GM23248 (cell line): ENCODE data around the gene LRMDA. TPM values are rescaled to one million over a fixed set of nuclear protein-coding genes. Genes with fewer than 3 reads are reported as not detected.

Experiments used
- DNase-seq: peaks from one replicate; pipeline ENCODE4 v3.0.0-alpha.2; 2015
- H2AFZ ChIP-seq: fragments of 200-600 bp; sonication (generic); 2 replicates; pipeline ENCODE4 v1.6.1; 2016; ENCODE audit warnings: antibody characterized with exemption
- H3F3A ChIP-seq: fragments of 200-600 bp; sonication (generic); 2 replicates; pipeline ENCODE4 v1.6.1; 2016; ENCODE audit warnings: mild to moderate bottlenecking, antibody characterized with exemption, mixed run types; ENCODE audit not compliant: insufficient read depth
- H3K27ac ChIP-seq: fragments of 200-600 bp; sonication (generic); 2 replicates; pipeline ENCODE4 v1.5.1; 2016; ENCODE audit warnings: mild to moderate bottlenecking
- H3K27me3 ChIP-seq: fragments of 200-600 bp; sonication (generic); replicated peaks from 2 replicates; pipeline ENCODE4 v1.6.1; 2016; ENCODE audit warnings: mild to moderate bottlenecking; ENCODE audit not compliant: insufficient read depth
- H3K36me3 ChIP-seq: fragments of 200-600 bp; sonication (generic); 2 replicates; pipeline ENCODE4 v1.6.1; 2016; ENCODE audit warnings: low read depth, mild to moderate bottlenecking
- H3K4me1 ChIP-seq: fragments of 200-600 bp; sonication (generic); 2 replicates; pipeline ENCODE4 v1.6.1; 2016; ENCODE audit warnings: mild to moderate bottlenecking; ENCODE audit not compliant: insufficient read depth
- H3K4me2 ChIP-seq: fragments of 200-600 bp; sonication (generic); one replicate; pipeline ENCODE4 v1.6.1; 2016; ENCODE audit warnings: mild to moderate bottlenecking; ENCODE audit not compliant: unreplicated experiment
- H3K4me3 ChIP-seq: fragments of 200-600 bp; sonication (generic); 2 replicates; pipeline ENCODE4 v1.5.1; 2016; ENCODE audit warnings: mild to moderate bottlenecking
- H3K79me2 ChIP-seq: fragments of 200-600 bp; sonication (generic); 2 replicates; pipeline ENCODE4 v1.6.1; 2016; ENCODE audit warnings: mild to moderate bottlenecking; ENCODE audit not compliant: insufficient read depth
- H3K9ac ChIP-seq: fragments of 200-600 bp; sonication (generic); 2 replicates; pipeline ENCODE4 v1.6.1; 2016; ENCODE audit warnings: mild to moderate bottlenecking
- H3K9me2 ChIP-seq: fragments of 200-600 bp; sonication (generic); 2 replicates; pipeline ENCODE4 v1.6.1; 2016; ENCODE audit warnings: mixed run types, mild to moderate bottlenecking, moderate library complexity; ENCODE audit not compliant: insufficient read depth
- H3K9me3 ChIP-seq: fragments of 200-600 bp; sonication (generic); one replicate; pipeline ENCODE4 v1.6.1; 2017; ENCODE audit warnings: low read depth
- H4K20me1 ChIP-seq: fragments of 200-600 bp; sonication (generic); 2 replicates; pipeline ENCODE4 v1.6.0; 2016; ENCODE audit not compliant: insufficient read depth
- EZH2 ChIP-seq: fragments of 200-600 bp; sonication (generic); IDR thresholded peaks from 2 replicates; pipeline ENCODE4 v1.6.1; 2018; ENCODE audit warnings: antibody characterized with exemption, mild to moderate bottlenecking; ENCODE audit not compliant: insufficient read depth, poor library complexity, severe bottlenecking
- EZH2phosphoT487 ChIP-seq: fragments of 200-600 bp; sonication (generic); IDR thresholded peaks from 2 replicates; pipeline ENCODE4 v1.6.1; 2018; ENCODE audit warnings: antibody characterized with exemption, moderate library complexity, mild to moderate bottlenecking, low read depth; ENCODE audit not compliant: insufficient read depth
- WGBS, 2 experiments: methylation state at CpG; one replicate each; pipeline ENCODE4 v1.1.6; 2015 to 2017; ENCODE audit warnings: low lambda C conversion rate in 2 of 2, low coverage in 1 of 2; ENCODE audit errors: missing lambda C conversion rate in 2 of 2; 5-methylcytosine and 5-hydroxymethylcytosine counted together
- in situ Hi-C: fragments of 300-500 bp; cut with MboI; formaldehyde crosslinking; loops from 2 replicates; pipeline ENCODE4 v1.15.0; 2020
- polyA plus RNA-seq: library from polyadenylated mRNA; unstranded; fragments of >200 nt; fragmentation: Nextera tagmentation; extraction: Ambion mirVana; gene quantifications from 2 replicates; pipeline ENCODE4 v1.2.1, GENCODE V29; 2016
- total RNA-seq: library from RNA; depleted of rRNA; stranded (reverse); fragments of >200 nt; shearing (Covaris generic); gene quantifications from 2 replicates; pipeline ENCODE4 v1.2.3, GENCODE V29; 2014

The LRMDA gene
- total and polyA plus RNA-seq, 2 experiments from 2014 or later = 2.6 TPM; not detected in 1

DNA sequence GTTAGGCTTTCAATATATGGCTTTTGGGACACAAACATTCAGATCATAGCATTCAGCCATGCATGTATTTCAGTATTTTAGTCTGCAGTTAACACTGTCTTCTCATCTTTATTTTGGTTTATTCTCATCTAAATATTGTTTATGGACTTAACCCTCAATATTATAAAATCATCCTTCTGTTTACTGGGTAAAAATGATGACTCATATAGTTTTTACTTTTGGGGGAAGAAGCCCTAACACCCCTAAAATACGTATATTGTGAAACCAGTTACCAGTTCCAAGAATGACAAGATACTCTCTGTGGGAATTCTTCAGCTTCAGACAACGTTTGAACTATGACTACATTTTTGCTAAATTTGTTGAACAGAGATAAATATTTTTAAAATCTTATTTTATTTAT lies 505.4 kb downstream of the LRMDA start:
- Histone ChIP-seq H3K36me3 (no peaks in the 10 kb centered on the region), H3K9me2 (no peaks in the 10 kb centered on the region), H3K79me2 (no peaks in the 10 kb centered on the region), H3F3A (no peaks in the 10 kb centered on the region), H3K9ac (no peak overlapping the region), H3K27ac (no peak overlapping the region), H3K4me3 (no peak overlapping the region), H3K27me3 (peaks cover 42% of the 10 kb centered on the region), H4K20me1 (no peaks in the 10 kb centered on the region), H3K4me2 (no peak overlapping the region), H3K4me1 (no peaks in the 10 kb centered on the region), H3K9me3 (no peaks in the 10 kb centered on the region), H2AFZ (no peak overlapping the region)
- DNase-seq = no peak
- in situ Hi-C loops = no loop called here
- no peak for TF ChIP-seq EZH2
- no peak for TF ChIP-seq EZH2phosphoT487
- 36 to 40% methylated on average over 2 of the region's 2 CpGs for WGBS, 2 experiments

- no peaks in the 10 kb centered on the region for H3F3A ChIP-seq
- no peaks in the 10 kb centered on the region for H3K9me2 ChIP-seq
- no peak overlapping the region for H3K27ac ChIP-seq
- no peaks in the 10 kb centered on the region for H3K79me2 ChIP-seq
- H4K20me1 ChIP-seq = no peaks in the 10 kb centered on the region
- H3K4me2 ChIP-seq = no peak overlapping the region
- DNase-seq = no peak
- H3K9ac ChIP-seq = no peak overlapping the region
- H3K27me3 ChIP-seq = peaks cover 33% of the 10 kb centered on the region
- in situ Hi-C loops = no loop called here
- no peaks in the 10 kb centered on the region for H3K36me3 ChIP-seq
- no peak for TF ChIP-seq EZH2
- TF ChIP-seq EZH2phosphoT487 = no peak
- no peaks in the 10 kb centered on the region for H3K4me1 ChIP-seq
- H3K4me3 ChIP-seq = no peak overlapping the region
- H2AFZ ChIP-seq = no peak overlapping the region
- WGBS, 2 experiments = 50 to 65% methylated on average over 2 of the region's 2 CpGs
- H3K9me3 ChIP-seq = no peaks in the 10 kb centered on the region
Observed at GRCh38 chr10:75937823-75938222, 506.4 kb downstream of the LRMDA start.

- in situ Hi-C loops = no loop called here
- WGBS, 2 experiments = 80 to 82% methylated on average over 13 of the region's 13 CpGs
Observed at GRCh38 chr10:75938380-75939122, 507.1 kb downstream of the LRMDA start.

DNA sequence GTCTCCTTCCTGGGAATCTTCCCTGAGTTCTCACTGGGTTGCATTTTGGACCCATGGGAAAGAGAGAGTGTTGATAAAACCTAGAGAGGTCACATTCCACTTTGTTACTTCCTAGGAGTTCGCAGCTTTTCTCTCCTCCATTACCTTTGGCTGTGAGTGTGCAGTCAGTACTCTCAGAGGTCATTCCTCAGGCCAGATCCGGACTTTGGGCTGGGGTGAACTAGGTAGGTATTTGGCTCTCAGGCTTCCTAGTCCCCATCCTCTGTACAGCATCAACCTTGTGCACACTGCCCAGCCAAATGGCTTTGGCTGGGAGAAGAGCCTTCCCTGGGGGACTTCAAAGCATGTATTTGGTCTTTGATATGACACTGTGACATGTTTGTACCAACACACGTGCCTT lies 508.1 kb downstream of the LRMDA start:
- H3K9me2 ChIP-seq = no peaks in the 10 kb centered on the region
- H3K79me2 ChIP-seq = no peaks in the 10 kb centered on the region
- H3K9me3 ChIP-seq = peaks cover 6% of the 10 kb centered on the region
- no peak overlapping the region for H3K4me3 ChIP-seq
- peaks cover 24% of the 10 kb centered on the region; the same call in 1 of the 2 replicates for H3K27me3 ChIP-seq
- no peaks in the 10 kb centered on the region for H3K36me3 ChIP-seq
- H4K20me1 ChIP-seq = no peaks in the 10 kb centered on the region
- WGBS, 2 experiments = 40 to 53% methylated on average over 3 of the region's 3 CpGs
- H3K4me2 ChIP-seq = no peak overlapping the region
- no peak overlapping the region for H2AFZ ChIP-seq
- no peaks in the 10 kb centered on the region for H3K4me1 ChIP-seq
- TF ChIP-seq EZH2 (no peak), EZH2phosphoT487 (no peak)
- no peak for DNase-seq
- no peak overlapping the region for H3K9ac ChIP-seq
- H3K27ac ChIP-seq = no peak overlapping the region
- in situ Hi-C loops = no loop called here
- H3F3A ChIP-seq = no peaks in the 10 kb centered on the region

More at GRCh38 chr10:75938380-75939122, 507.1 kb downstream of the LRMDA start:
- Histone ChIP-seq H3K36me3 (no peaks in the 10 kb centered on the region), H2AFZ (no peak overlapping the region), H3F3A (no peaks in the 10 kb centered on the region), H3K4me3 (no peak overlapping the region), H3K79me2 (no peaks in the 10 kb centered on the region), H3K27me3 (peaks cover 31% of the 10 kb centered on the region), H3K27ac (no peak overlapping the region), H3K4me1 (no peaks in the 10 kb centered on the region), H3K9me2 (no peaks in the 10 kb centered on the region), H3K4me2 (no peak overlapping the region), H3K9ac (no peak overlapping the region), H4K20me1 (no peaks in the 10 kb centered on the region), H3K9me3 (no peaks in the 10 kb centered on the region)
- TF ChIP-seq EZH2phosphoT487 = no peak
- no peak for TF ChIP-seq EZH2
- DNase-seq = no peak

- no peak overlapping the region for H3K27ac ChIP-seq
- 72 to 74% methylated on average over 5 of the region's 5 CpGs for WGBS, 2 experiments
- H4K20me1 ChIP-seq = no peaks in the 10 kb centered on the region
- no peak overlapping the region for H3K4me2 ChIP-seq
- no peaks in the 10 kb centered on the region for H3K9me2 ChIP-seq
- H3K79me2 ChIP-seq = no peaks in the 10 kb centered on the region
- no peaks in the 10 kb centered on the region for H3K36me3 ChIP-seq
- TF ChIP-seq EZH2phosphoT487 (no peak), EZH2 (no peak)
- no peak overlapping the region for H3K9ac ChIP-seq
- no peak overlapping the region for H2AFZ ChIP-seq
- H3K27me3 ChIP-seq = peaks cover 16% of the 10 kb centered on the region; the same call in 1 of the 2 replicates
- DNase-seq = no peak
- no peaks in the 10 kb centered on the region for H3F3A ChIP-seq
- in situ Hi-C loops = no loop called here
- peaks cover 6% of the 10 kb centered on the region for H3K9me3 ChIP-seq
- H3K4me3 ChIP-seq = no peak overlapping the region
- H3K4me1 ChIP-seq = no peaks in the 10 kb centered on the region
Observed at GRCh38 chr10:75940742-75941141, 509.3 kb downstream of the LRMDA start.
